Measurements from ENCODE around the gene PPP1R10.

PPP1R10 gene

DNA sequence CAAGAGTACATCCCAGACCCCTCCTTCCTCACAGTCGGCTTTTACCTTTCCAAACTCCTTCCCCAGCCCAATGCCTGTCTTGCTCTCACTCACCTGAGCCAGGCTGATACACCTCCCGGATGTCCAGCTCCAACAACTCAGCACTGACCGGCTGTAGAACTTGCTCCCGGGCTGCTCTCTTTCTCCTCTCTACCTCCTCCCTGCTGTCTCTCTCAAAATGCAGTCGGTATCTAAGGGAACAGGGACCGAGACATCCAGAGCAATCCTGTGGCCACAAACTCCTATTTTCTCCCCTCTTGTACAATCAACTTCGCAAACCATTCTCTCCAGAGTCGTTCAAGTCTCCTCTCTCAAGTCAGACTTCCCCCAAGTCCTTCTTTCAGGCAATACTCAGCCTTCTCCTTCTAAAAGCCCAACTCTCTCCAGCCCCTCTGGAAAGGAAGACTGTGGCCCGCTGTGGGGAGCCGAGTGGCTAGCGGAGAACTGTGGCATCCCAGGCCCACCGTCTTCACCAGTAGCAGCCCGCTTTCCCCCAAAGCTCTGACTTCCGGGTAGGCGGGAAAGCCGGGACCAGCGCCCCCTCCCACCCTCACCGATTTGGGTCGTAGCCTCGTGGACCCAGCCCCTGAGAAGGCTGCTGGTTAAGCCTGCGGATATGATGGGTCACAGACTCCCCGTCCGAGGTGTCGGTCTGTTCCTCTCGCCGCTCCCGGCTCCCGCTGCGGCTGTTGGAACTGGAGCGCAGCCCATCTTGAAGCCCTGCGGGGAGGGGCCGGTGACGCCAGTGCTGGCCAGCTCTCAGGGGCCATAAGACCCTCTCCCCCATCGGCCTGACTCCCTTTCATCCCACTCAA lies 61.9 kb downstream of the PPP1R10 start:
- no peak for DNase-seq

DNA sequence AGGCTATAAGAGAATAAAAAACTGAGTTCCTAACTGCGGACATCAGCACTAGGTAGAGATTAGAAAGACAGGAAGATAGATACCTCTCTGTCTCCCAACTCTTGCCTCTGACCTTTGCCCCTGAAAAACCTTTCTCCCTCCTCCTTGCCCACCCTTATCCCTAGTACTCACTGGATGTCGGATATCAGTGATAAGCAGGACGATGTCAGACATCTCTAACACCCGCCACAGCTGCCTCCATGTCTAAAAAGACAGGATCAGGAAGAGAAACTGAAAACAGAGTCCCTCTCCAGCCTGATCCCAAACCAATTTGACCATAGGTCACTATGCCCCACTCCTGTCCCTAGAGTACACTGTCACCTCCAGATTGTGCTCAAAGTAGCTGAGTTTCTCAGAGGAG lies 62.6 kb downstream of the PPP1R10 start:
- DNase-seq: no peak

Measured in NCI-H2171 (cell line).